Fibroblast of skin of right quadriceps (primary cell): ENCODE measurements around the gene PCDHGC5.

Experiments used
- DNase-seq: peaks from one replicate; pipeline ENCODE4 v3.0.0-alpha.2; 2013

The PCDHGC5 gene

DNA sequence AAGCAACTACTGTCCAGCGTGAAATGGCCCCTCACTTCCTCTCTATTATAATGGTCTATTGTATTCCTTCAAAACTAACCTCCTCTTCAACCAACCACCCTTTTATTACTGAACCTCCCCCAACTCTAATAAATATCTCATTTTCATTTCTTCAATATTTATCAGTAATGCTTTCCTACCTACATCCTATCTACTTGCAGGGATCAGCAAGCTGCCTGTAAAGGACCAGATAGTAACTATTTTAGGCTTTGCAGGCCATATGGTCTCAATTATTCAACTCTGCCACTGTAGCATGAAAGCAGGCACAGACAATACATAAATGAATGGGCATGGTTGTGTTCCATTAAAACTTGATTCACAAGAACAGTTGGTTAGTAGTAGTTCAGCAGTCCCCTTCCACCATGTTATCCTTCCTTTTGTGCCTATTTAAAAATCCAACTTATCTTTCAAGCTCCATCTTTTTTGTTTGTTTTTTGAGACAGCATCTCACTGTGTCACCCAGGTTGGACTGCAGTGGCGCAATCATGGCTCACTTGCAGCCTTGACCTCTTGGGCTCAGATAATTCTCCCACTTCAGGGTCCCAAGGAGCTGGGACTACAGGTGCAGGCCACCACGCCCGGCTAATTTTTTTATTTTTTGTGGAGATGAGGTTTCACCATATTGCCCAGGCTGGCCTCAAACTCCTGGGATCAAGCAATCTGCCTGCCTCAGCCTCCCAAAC is 45.8 kb downstream of the PCDHGC5 start:
- no peak for DNase-seq
